ENCODE data around the gene KCNQ1OT1.

- TF ChIP-seq, protein P1, sequence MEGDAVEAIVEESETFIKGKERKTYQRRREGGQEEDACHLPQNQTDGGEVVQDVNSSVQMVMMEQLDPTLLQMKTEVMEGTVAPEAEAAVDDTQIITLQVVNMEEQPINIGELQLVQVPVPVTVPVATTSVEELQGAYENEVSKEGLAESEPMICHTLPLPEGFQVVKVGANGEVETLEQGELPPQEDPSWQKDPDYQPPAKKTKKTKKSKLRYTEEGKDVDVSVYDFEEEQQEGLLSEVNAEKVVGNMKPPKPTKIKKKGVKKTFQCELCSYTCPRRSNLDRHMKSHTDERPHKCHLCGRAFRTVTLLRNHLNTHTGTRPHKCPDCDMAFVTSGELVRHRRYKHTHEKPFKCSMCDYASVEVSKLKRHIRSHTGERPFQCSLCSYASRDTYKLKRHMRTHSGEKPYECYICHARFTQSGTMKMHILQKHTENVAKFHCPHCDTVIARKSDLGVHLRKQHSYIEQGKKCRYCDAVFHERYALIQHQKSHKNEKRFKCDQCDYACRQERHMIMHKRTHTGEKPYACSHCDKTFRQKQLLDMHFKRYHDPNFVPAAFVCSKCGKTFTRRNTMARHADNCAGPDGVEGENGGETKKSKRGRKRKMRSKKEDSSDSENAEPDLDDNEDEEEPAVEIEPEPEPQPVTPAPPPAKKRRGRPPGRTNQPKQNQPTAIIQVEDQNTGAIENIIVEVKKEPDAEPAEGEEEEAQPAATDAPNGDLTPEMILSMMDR (IDR thresholded peaks at IDR 0.05; ENCODE audit: low read length): no peak
- no peak for TF ChIP-seq EZH2 (IDR thresholded peaks at IDR 0.05; ENCODE audit: borderline replicate concordance, low read length)
These were observed 136.4 kb downstream of the KCNQ1OT1 start for GRCh38 chr11:2563213-2564007.

Data from OCI-LY1 (cell line).